ENCODE results near the gene GPR85.
"Not testable (repeated sequence)": the region's sequence is repeated elsewhere in the genome, so short reads cannot be mapped to it uniquely, and the experiment has no call there.

GPR85 gene

GRCh38 chr7:113084496-113085172, 2.0 kb downstream of the GPR85 start:
- in situ Hi-C loops (cut with HindIII; ENCODE audit: low sequenced_read_pairs), result no loop called here

GRCh38 chr7:113083816-113084495, 2.7 kb downstream of the GPR85 start:
- in situ Hi-C loops (cut with HindIII; ENCODE audit: low sequenced_read_pairs), result no loop called here

- in situ Hi-C loops (cut with HindIII; ENCODE audit: low sequenced_read_pairs), result no loop called here
Observed at GRCh38 chr7:113083132-113083815, 3.4 kb downstream of the GPR85 start.

GRCh38 chr7:113078331-113078730, 8.3 kb downstream of the GPR85 start:
- in situ Hi-C loops (cut with HindIII; ENCODE audit: low sequenced_read_pairs), result no loop called here

- in situ Hi-C loops (cut with HindIII; ENCODE audit: low sequenced_read_pairs), result no loop called here
Observed at GRCh38 chr7:113076703-113077102, 9.9 kb downstream of the GPR85 start.

GRCh38 chr7:113071465-113071864, 15.2 kb downstream of the GPR85 start:
- in situ Hi-C loops (cut with HindIII; ENCODE audit: low sequenced_read_pairs), result no loop called here

GRCh38 chr7:113062499-113062898, 24.1 kb downstream of the GPR85 start:
- in situ Hi-C loops (cut with HindIII; ENCODE audit: low sequenced_read_pairs), result no loop called here

- in situ Hi-C loops (cut with HindIII; ENCODE audit: low sequenced_read_pairs), result no loop called here
Observed at GRCh38 chr7:113060100-113060499, 26.5 kb downstream of the GPR85 start.

- in situ Hi-C loops (cut with HindIII; ENCODE audit: low sequenced_read_pairs), result no loop called here
Observed at GRCh38 chr7:113054938-113055337, 31.7 kb downstream of the GPR85 start.

GRCh38 chr7:113054272-113054671, 32.4 kb downstream of the GPR85 start:
- in situ Hi-C loops (cut with HindIII; ENCODE audit: low sequenced_read_pairs), result not testable (repeated sequence)

GRCh38 chr7:113049221-113049620, 37.4 kb downstream of the GPR85 start:
- in situ Hi-C loops (cut with HindIII; ENCODE audit: low sequenced_read_pairs), result not testable (repeated sequence)

- in situ Hi-C loops (cut with HindIII; ENCODE audit: low sequenced_read_pairs), result no loop called here
Observed at GRCh38 chr7:113046453-113046852, 40.2 kb downstream of the GPR85 start.

- in situ Hi-C loops (cut with HindIII; ENCODE audit: low sequenced_read_pairs), result no loop called here
Observed at GRCh38 chr7:113045379-113045778, 41.2 kb downstream of the GPR85 start.

- in situ Hi-C loops (cut with HindIII; ENCODE audit: low sequenced_read_pairs), result no loop called here
Observed at GRCh38 chr7:113044394-113044793, 42.2 kb downstream of the GPR85 start.

GRCh38 chr7:113040849-113041248, 45.8 kb downstream of the GPR85 start:
- in situ Hi-C loops (cut with HindIII; ENCODE audit: low sequenced_read_pairs), result no loop called here

GRCh38 chr7:113033959-113034358, 52.7 kb downstream of the GPR85 start:
- in situ Hi-C loops (cut with HindIII; ENCODE audit: low sequenced_read_pairs), result no loop called here
